ENCODE results near the gene RGPD6.
"Not testable (repeated sequence)": the region's sequence is repeated elsewhere in the genome, so short reads cannot be mapped to it uniquely, and the experiment has no call there.

RGPD6 gene

GRCh38 chr2:110578429-110578828 lies 1.4 kb upstream of the RGPD6 start:
- peak; percentile 37 for ATAC-seq
- not testable (repeated sequence) for H3K27ac Mint-ChIP-seq; H3K36me3 Mint-ChIP-seq (ENCODE audit: low read depth); H3K4me3 Mint-ChIP-seq; H3K9me3 Mint-ChIP-seq; H3K27me3 Mint-ChIP-seq; DNase-seq; H3K4me1 Mint-ChIP-seq

- not testable (repeated sequence) for H3K4me3 Mint-ChIP-seq; H3K27me3 Mint-ChIP-seq; H3K36me3 Mint-ChIP-seq (ENCODE audit: low read depth); DNase-seq; H3K27ac Mint-ChIP-seq; H3K9me3 Mint-ChIP-seq; H3K4me1 Mint-ChIP-seq
- peak; percentile 59 for ATAC-seq
These were observed 77.2 kb downstream of the RGPD6 start for GRCh38 chr2:110499755-110500377.

- not testable (repeated sequence) for H3K9me3 Mint-ChIP-seq; H3K36me3 Mint-ChIP-seq (ENCODE audit: low read depth); H3K4me3 Mint-ChIP-seq; ATAC-seq; H3K27ac Mint-ChIP-seq; H3K4me1 Mint-ChIP-seq; H3K27me3 Mint-ChIP-seq; DNase-seq
These were observed 81.0 kb downstream of the RGPD6 start for GRCh38 chr2:110496027-110496426.

GRCh38 chr2:110494488-110494887 lies 82.5 kb downstream of the RGPD6 start:
- H3K4me3 Mint-ChIP-seq; H3K4me1 Mint-ChIP-seq; H3K27ac Mint-ChIP-seq; ATAC-seq; H3K27me3 Mint-ChIP-seq; H3K9me3 Mint-ChIP-seq; DNase-seq; H3K36me3 Mint-ChIP-seq (ENCODE audit: low read depth): not testable (repeated sequence)

- H3K4me3 Mint-ChIP-seq; H3K27me3 Mint-ChIP-seq; H3K27ac Mint-ChIP-seq; H3K9me3 Mint-ChIP-seq; ATAC-seq; H3K36me3 Mint-ChIP-seq (ENCODE audit: low read depth); DNase-seq; H3K4me1 Mint-ChIP-seq: not testable (repeated sequence)
These were observed 88.0 kb downstream of the RGPD6 start for GRCh38 chr2:110488991-110489390.

- DNase-seq; H3K27ac Mint-ChIP-seq; H3K9me3 Mint-ChIP-seq; ATAC-seq; H3K27me3 Mint-ChIP-seq; H3K36me3 Mint-ChIP-seq (ENCODE audit: low read depth); H3K4me3 Mint-ChIP-seq; H3K4me1 Mint-ChIP-seq: not testable (repeated sequence)
These were observed 94.3 kb downstream of the RGPD6 start for GRCh38 chr2:110482697-110483096.

GRCh38 chr2:110481200-110481599 lies 95.8 kb downstream of the RGPD6 start:
- H3K27ac Mint-ChIP-seq; H3K9me3 Mint-ChIP-seq; ATAC-seq; H3K36me3 Mint-ChIP-seq (ENCODE audit: low read depth); H3K27me3 Mint-ChIP-seq; H3K4me1 Mint-ChIP-seq; DNase-seq; H3K4me3 Mint-ChIP-seq: not testable (repeated sequence)

- not testable (repeated sequence) for H3K9me3 Mint-ChIP-seq; H3K27ac Mint-ChIP-seq; H3K4me1 Mint-ChIP-seq; DNase-seq; ATAC-seq; H3K36me3 Mint-ChIP-seq (ENCODE audit: low read depth); H3K4me3 Mint-ChIP-seq; H3K27me3 Mint-ChIP-seq
These were observed 96.9 kb downstream of the RGPD6 start for GRCh38 chr2:110480084-110480483.

- H3K4me3 Mint-ChIP-seq; H3K27ac Mint-ChIP-seq; H3K27me3 Mint-ChIP-seq; H3K9me3 Mint-ChIP-seq; H3K36me3 Mint-ChIP-seq (ENCODE audit: low read depth); ATAC-seq; H3K4me1 Mint-ChIP-seq; DNase-seq: not testable (repeated sequence)
These were observed 99.7 kb downstream of the RGPD6 start for GRCh38 chr2:110477370-110477769.

GRCh38 chr2:110476952-110477351 lies 100.1 kb downstream of the RGPD6 start:
- not testable (repeated sequence) for DNase-seq; H3K4me3 Mint-ChIP-seq; H3K36me3 Mint-ChIP-seq (ENCODE audit: low read depth); H3K9me3 Mint-ChIP-seq; H3K4me1 Mint-ChIP-seq; H3K27me3 Mint-ChIP-seq; H3K27ac Mint-ChIP-seq; ATAC-seq

- not testable (repeated sequence) for H3K4me1 Mint-ChIP-seq; H3K27ac Mint-ChIP-seq; H3K27me3 Mint-ChIP-seq; H3K4me3 Mint-ChIP-seq; H3K36me3 Mint-ChIP-seq (ENCODE audit: low read depth); H3K9me3 Mint-ChIP-seq; DNase-seq
- ATAC-seq, result peak; percentile 27
These were observed 101.2 kb downstream of the RGPD6 start for GRCh38 chr2:110475627-110476359.

GRCh38 chr2:110474898-110475297 lies 102.1 kb downstream of the RGPD6 start:
- H3K9me3 Mint-ChIP-seq; H3K36me3 Mint-ChIP-seq (ENCODE audit: low read depth); H3K27me3 Mint-ChIP-seq; H3K4me3 Mint-ChIP-seq; H3K4me1 Mint-ChIP-seq; H3K27ac Mint-ChIP-seq; DNase-seq: not testable (repeated sequence)
- peak; percentile 97 for ATAC-seq

GRCh38 chr2:110473059-110473358 lies 104.0 kb downstream of the RGPD6 start:
- not testable (repeated sequence) for H3K4me3 Mint-ChIP-seq; H3K9me3 Mint-ChIP-seq; DNase-seq; H3K27ac Mint-ChIP-seq; ATAC-seq; H3K27me3 Mint-ChIP-seq; H3K4me1 Mint-ChIP-seq; H3K36me3 Mint-ChIP-seq (ENCODE audit: low read depth)

GRCh38 chr2:110472171-110473058 lies 104.6 kb downstream of the RGPD6 start, which contains the start of gene LIMS4:
TSS of gene LIMS4 (minus strand) at chr2:110472816. CDS start at chr2:110472778, 38 bp downstream.
- not testable (repeated sequence) for DNase-seq; H3K4me1 Mint-ChIP-seq; H3K27me3 Mint-ChIP-seq; H3K27ac Mint-ChIP-seq; H3K9me3 Mint-ChIP-seq; H3K36me3 Mint-ChIP-seq (ENCODE audit: low read depth); H3K4me3 Mint-ChIP-seq; ATAC-seq

- not testable (repeated sequence) for H3K9me3 Mint-ChIP-seq; H3K4me3 Mint-ChIP-seq; DNase-seq; ATAC-seq; H3K27ac Mint-ChIP-seq; H3K36me3 Mint-ChIP-seq (ENCODE audit: low read depth); H3K27me3 Mint-ChIP-seq; H3K4me1 Mint-ChIP-seq
These were observed 108.1 kb downstream of the RGPD6 start for GRCh38 chr2:110468921-110469320.
